ENCODE results near the gene NELFB.

DNA sequence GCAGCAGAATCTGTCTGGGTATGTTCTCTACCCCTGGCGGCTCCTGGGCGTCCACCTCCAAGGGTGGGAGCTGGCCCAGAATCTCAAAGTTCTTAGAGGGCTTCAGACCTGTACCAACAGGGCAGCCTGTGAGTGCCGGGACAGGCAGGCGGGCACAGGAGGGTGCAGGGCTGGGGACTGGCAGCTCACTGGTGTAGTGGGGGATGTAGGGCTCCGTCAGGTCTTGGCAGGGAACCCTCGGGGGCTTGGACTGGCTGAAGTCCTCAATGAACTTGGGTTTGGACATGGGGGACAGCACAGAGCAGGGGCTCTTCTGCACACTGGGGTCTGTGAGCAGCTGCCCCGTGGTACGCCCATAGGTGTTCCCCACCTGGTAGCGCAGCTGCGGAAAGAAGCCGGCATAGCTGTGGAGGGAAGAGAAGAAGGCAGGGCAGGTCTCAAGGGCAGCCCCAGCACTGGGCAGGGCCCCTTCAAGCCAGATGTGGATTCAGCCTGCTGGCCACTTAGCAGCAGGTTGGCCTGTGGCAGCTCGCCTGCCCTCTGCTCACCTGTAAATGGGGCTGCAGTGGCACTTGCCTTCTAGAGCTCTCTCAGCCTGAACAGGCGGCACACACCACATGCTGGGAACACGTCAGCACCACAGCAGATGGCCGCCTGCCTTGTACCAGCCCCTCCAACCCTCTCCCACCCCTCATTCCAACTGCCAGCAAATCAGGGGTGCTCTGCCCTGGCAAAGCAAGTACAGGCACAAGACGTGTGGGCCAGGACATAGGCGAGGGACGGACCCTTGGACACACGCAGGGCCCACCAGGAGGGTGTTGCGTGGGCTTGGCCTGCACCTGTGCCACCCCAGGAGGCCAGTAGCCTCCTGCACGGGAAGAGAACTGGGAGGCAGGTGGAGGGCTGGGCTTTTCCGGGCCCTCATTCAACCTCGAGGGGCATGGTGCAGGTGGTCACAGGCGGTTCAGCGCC is 9.4 kb upstream of the NELFB start:
- TF ChIP-seq, protein P1, sequence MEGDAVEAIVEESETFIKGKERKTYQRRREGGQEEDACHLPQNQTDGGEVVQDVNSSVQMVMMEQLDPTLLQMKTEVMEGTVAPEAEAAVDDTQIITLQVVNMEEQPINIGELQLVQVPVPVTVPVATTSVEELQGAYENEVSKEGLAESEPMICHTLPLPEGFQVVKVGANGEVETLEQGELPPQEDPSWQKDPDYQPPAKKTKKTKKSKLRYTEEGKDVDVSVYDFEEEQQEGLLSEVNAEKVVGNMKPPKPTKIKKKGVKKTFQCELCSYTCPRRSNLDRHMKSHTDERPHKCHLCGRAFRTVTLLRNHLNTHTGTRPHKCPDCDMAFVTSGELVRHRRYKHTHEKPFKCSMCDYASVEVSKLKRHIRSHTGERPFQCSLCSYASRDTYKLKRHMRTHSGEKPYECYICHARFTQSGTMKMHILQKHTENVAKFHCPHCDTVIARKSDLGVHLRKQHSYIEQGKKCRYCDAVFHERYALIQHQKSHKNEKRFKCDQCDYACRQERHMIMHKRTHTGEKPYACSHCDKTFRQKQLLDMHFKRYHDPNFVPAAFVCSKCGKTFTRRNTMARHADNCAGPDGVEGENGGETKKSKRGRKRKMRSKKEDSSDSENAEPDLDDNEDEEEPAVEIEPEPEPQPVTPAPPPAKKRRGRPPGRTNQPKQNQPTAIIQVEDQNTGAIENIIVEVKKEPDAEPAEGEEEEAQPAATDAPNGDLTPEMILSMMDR (conservative IDR thresholded peaks at IDR 0.05; ENCODE audit: low read length), result no peak
- TF ChIP-seq EZH2phosphoT487 (IDR thresholded peaks at IDR 0.05; ENCODE audit: borderline replicate concordance, low read depth, low read length), result no peak
